Measurements from ENCODE around the gene AUTS2.

Gene AUTS2

DNA sequence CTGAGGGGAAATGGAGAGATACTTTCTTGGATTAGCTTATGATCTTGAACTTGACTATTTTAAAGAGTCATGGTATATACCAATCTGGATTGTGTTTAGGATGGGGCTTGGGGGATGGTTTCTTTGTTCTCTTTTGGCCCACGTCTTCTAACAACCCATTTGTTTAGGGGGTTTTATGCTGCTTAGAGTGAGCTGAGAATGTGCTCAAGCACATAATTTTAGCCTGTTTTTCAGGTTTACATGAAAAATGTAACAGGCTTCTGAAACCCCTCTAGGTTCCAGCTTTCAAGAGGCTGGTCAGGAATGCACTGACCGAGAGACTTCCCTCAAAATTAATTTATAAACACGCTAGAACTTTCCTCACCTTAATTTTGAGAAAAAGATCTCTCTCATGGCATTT lies 94.3 kb downstream of the AUTS2 start:
- no peak for DNase-seq

- DNase-seq: no peak
These were observed 94.8 kb downstream of the AUTS2 start for GRCh38 chr7:69693042-69693441.

DNA sequence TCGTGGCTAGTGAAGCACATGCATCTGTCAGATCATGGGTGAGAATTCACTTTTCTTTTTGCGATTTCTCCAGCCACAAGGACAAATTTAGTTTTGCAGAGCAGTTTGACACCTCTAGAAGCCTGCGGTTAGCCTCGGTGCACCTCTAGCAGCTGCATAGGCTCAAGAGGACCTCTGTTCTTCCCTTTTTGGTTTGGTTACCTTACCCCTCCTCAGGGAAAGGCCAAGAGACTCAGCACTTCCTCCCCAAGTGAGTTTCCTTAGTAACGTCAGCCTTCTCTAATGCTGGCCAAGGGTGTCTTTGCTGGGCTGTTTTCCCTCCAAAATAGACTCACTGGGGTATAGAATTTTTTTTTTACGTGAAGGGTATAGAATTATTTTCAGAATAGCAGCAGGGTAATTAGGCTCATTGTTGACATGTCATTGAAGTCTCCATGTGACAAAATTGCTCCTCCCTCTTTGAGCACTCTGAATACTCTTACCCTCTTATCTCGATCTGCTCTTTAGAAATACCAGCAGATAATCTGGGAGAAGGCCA lies 97.8 kb downstream of the AUTS2 start:
- DNase-seq: no peak

DNA sequence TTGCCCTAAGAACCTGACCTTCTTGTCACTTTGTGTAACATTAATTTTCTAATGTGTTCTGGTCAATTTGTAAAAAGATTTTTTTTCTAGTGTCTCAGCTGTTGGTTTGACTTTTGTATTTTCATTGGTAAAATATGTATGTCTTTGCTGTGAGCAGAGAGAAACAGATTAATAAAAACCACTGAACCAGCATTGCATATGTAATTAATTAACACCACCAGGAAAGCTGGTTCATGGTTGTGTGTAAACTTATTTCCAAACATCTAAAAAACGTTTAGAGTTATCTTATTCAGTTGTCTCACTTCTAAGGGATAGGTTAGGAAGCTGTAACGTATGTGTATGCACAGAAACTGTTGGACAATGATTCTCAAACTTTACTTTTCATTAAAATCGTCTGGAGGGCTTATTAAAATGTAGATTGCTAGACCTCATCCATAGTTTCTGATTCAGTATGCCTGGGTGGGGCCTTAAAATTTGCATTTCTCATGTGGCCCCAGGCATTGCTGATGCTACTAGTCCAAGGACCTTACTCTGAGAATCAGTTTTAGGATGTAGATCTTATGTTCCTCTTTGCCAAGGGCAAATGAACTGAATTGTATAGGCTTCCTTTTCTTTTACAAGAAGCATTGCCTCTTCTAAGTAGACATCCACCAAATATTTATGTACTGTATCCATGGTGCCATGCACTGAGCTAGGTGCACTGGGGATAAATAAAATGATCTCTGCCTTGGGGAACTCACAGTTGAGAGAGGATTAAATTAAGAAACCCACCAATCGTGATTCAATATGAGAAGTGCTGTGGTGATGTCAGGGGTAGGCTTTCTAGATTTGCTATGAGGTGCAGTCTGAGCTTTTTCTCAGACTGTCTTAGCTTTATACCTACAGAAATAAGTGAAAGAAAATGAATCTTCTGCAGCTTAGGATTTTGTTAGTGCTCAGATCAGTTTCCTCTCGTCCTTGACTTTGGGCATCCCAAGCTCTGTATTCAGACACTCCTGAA lies 98.7 kb downstream of the AUTS2 start:
- no peak for DNase-seq

- DNase-seq: no peak
These were observed 100.0 kb downstream of the AUTS2 start for GRCh38 chr7:69698109-69698825.

DNA sequence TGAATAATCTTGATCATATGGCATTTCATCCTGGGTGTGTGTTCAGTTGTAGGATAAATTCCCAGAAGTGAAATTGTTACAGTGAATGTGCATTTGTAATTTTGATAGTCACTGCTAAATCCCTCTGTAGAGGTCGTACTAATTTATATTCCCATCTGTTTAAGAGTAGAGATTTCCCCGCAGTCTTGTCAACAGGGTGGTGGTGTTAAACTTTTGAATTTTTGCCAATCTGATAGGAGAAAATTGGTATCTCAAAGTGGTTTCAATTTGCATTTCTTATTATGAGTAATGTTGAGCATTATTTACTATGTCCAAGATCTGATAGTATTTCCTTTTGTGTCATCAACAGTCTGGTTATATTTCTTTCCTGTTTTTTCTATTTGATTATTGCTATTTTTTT lies 101.7 kb downstream of the AUTS2 start:
- no peak for DNase-seq

GRCh38 chr7:69700331-69700730 lies 102.1 kb downstream of the AUTS2 start:
- DNase-seq: no peak

- no peak for DNase-seq
These were observed 103.0 kb downstream of the AUTS2 start for GRCh38 chr7:69701288-69701687.

GRCh38 chr7:69702357-69702756 lies 104.1 kb downstream of the AUTS2 start:
- DNase-seq: no peak

DNA sequence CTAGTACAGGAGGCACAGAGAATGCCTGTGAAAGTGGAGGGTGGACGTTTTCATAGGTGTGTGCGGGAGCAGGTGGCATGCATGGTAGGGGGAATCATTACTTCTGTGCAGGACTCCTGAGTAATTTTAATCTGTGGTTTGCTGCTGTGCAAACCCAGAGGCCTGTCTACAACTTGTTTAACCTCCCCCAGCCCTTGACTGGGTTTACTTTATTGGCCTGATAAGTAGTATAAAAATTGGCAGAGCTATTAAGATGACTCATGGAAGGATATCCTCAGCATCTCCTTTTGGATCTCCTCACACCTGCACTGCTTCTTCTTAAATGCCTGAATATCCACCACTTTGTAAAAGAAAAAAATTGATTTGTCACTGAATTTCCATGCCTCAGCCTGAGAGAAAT lies 104.8 kb downstream of the AUTS2 start:
- DNase-seq: no peak

- no peak for DNase-seq
These were observed 107.8 kb downstream of the AUTS2 start for GRCh38 chr7:69706070-69706469.

DNA sequence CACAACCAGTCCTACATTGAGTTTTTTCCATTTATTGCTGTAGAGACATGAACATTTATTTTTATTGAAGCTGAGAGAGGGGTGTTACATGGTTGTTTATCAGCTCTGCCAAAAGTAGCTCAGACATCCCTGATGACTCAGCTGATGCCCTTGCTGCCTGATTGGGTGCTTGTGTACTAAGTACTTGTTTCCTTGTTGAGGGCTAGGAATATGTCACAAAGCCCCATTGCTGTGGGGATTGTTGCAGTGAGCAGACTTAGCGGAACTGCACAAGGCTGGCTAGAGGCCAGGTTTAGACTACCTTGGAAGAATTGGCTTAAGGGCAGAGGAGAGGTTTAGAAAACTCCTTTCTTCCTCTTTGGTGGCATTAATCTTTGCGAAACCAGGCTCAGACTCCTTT lies 110.6 kb downstream of the AUTS2 start:
- DNase-seq: no peak

- DNase-seq: no peak
These were observed 112.6 kb downstream of the AUTS2 start for GRCh38 chr7:69710768-69711438.

GRCh38 chr7:69714886-69715576 lies 116.8 kb downstream of the AUTS2 start:
- no peak for DNase-seq

- DNase-seq: no peak
These were observed 118.9 kb downstream of the AUTS2 start for GRCh38 chr7:69717221-69717620.

GRCh38 chr7:69719717-69720116 lies 121.4 kb downstream of the AUTS2 start:
- no peak for DNase-seq

DNA sequence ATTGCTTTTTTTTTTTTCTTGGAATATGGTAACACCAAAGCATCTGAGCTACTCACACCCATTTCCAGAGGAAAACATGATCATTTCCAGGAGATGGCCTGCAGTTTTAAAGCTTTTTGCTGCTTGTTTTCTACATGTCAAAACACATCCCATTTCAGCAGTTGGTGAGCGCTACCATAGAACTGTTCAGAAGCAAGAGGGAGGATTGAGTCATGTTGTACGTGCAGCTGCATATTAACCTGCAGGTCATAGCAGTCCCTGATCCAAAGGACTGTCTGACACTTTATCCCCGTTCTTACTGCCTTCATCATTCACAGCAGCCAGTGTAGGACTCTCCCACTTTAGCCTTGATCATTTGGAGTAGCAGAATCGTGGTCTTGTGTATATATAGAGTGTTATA lies 124.6 kb downstream of the AUTS2 start:
- DNase-seq: no peak

DNA sequence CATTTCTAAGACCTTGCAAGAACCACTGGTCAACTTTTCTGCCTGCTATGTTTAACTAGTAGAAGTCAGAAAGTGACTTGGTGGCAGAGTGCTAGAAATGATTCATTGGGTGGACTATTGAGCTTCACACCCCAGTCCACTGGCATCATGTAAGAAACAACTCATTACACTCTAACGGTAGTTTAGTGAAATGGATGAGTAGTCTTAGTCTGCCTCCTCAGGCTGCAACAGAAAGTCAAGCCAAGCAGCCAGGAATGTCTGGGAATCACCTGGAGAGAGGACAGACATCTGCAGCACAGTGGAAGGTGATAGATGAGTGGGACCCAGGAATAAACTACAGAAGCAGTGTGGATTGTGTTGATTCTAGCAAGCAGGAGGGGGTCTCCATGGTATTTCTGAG lies 125.4 kb downstream of the AUTS2 start:
- no peak for DNase-seq

DNA sequence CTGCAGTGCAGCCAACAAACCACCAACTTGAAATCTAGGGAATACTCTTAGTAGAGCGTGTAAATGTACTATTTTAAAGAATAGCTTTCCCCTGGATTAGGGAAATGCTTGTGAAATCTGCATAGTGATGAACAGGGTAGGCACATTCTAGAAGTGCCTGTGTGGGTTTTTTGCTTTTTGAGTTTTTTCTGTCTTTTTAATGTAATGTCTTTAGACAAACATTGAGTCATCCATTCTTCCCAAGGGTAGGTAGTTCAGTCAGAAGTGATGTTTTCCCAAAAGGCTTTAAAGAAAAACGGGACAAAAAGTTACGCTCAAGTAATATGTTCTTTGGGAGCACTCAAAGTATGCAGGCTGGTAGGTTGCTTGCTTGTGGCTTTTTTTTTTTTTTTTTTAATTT lies 130.0 kb downstream of the AUTS2 start:
- DNase-seq: no peak

GRCh38 chr7:69732203-69732602 lies 133.9 kb downstream of the AUTS2 start:
- DNase-seq: no peak

DNA sequence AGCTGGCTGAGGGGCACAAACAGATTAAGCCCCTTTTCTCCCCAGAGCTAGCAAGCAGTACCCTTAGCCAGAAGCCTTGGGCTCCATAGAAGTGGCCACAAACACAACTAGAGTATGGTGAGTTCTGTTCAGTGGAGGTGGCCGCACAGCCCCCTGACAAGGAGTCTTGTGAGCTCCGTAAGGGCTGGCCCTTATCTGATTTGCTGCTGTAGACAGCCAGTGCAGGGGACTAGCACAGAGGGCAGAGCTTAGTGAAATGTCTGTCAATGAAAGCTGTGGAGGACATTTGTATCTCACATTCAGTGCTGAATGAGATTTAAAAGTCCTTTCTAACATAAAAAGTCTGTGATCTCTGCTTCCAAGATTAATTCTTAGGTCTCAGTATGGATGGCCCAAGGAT lies 137.3 kb downstream of the AUTS2 start:
- no peak for DNase-seq

- DNase-seq: no peak
These were observed 138.0 kb downstream of the AUTS2 start for GRCh38 chr7:69736126-69736810.

All from stimulated activated CD4-positive, alpha-beta T cell treated with anti-CD3 and anti-CD28 coated beads, Interleukin-4, amount 100 ng/mL, for 24 hours (primary cell).